Esophagus (tissue), 2 donors: ENCODE measurements around the gene LDLRAD4. TPM values are rescaled to one million over a fixed set of nuclear protein-coding genes. Genes with fewer than 3 reads are reported as not detected.
A peak's percentile ranks its signal among the peaks of the same experiment; 100 is the strongest.
"Not testable (repeated sequence)": the region's sequence is repeated elsewhere in the genome, so short reads cannot be mapped to it uniquely, and the experiment has no call there.

Source experiments
- H3K27ac ChIP-seq, 2 donors: one replicate each; pipeline ENCODE4 v1.5.1; 2013; ENCODE audit warnings: low read depth in 2 of 2, mild to moderate bottlenecking in 2 of 2, inconsistent platforms in 1 of 2, low read length in 1 of 2, moderate library complexity in 1 of 2
- H3K27me3 ChIP-seq, 2 donors: one replicate each; pipeline ENCODE4 v1.6.1; 2013; ENCODE audit warnings: low read length in 2 of 2, control low read depth in 1 of 2, mild to moderate bottlenecking in 1 of 2; ENCODE audit not compliant: insufficient read depth in 2 of 2, control insufficient read depth in 1 of 2
- H3K36me3 ChIP-seq, 2 donors: one replicate each; pipeline ENCODE4 v1.6.1; 2013; ENCODE audit warnings: low read length in 1 of 2; ENCODE audit not compliant: control insufficient read depth in 2 of 2, insufficient read depth in 2 of 2
- H3K4me1 ChIP-seq, 2 donors: one replicate each; pipeline ENCODE4 v1.6.1; 2013; ENCODE audit warnings: low read length in 1 of 2; ENCODE audit not compliant: control insufficient read depth in 2 of 2, insufficient read depth in 2 of 2
- H3K4me3 ChIP-seq, 2 donors: one replicate each; pipeline ENCODE4 v1.5.1; 2013; ENCODE audit warnings: low read length in 2 of 2, mild to moderate bottlenecking in 2 of 2, low read depth in 1 of 2, moderate library complexity in 1 of 2
- H3K9me3 ChIP-seq, 2 donors: one replicate each; pipeline ENCODE4 v1.6.1; 2013; ENCODE audit warnings: mild to moderate bottlenecking in 2 of 2, low read depth in 1 of 2, low read length in 1 of 2, moderate library complexity in 1 of 2; ENCODE audit not compliant: control insufficient read depth in 2 of 2, insufficient read depth in 1 of 2
- WGBS, 2 donors: extraction: QIAGEN DNeasy Blood & Tissue Kit; methylation state at CpG; one replicate each; pipeline ENCODE4 v1.1.7; 2013; 5-methylcytosine and 5-hydroxymethylcytosine counted together
- polyA plus RNA-seq, 2 donors: library from polyadenylated mRNA; stranded (reverse); fragments of 200-250 nt; gene quantifications; one replicate each; pipeline ENCODE4 v1.2.3, GENCODE V29; 2013
- donor health status: healthy with polysubstance abuse.
- donor health status: Bipolar disorder and iron deficiency.

Gene LDLRAD4
- polyA plus RNA-seq, 2 donors = 0.79 to 0.99 TPM

DNA sequence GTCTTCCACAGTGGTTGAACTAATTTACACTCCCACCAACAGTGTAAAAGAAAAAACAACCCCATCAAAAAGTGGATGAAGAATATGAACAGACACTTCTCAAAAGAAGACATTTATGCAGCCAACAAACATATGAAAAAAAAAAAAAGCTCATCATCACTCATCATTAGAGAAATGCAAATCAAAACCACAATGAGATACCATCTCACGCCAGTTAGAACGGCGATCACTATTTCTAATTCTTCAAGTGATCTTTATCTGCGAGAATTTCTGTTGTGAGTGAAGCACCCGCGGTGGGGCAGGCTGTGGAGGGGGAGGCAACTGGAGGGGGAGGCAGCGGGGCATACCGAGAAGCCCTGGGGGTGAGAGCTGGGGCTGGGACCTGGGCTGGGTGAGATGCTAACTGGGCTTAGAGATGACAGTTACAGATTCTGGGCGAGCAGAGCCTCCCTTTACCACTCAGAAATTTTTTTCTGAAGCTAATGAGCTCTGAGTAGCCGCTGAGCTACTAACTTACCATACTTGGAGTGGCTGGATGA is 389.5 kb downstream of the LDLRAD4 start:
- H3K4me1 ChIP-seq, H3K36me3 ChIP-seq, H3K9me3 ChIP-seq, H3K27ac ChIP-seq, H3K27me3 ChIP-seq, H3K4me3 ChIP-seq: not testable (repeated sequence)
- WGBS, 2 donors = 75 to 77% methylated on average over 10 of the region's 10 CpGs

DNA sequence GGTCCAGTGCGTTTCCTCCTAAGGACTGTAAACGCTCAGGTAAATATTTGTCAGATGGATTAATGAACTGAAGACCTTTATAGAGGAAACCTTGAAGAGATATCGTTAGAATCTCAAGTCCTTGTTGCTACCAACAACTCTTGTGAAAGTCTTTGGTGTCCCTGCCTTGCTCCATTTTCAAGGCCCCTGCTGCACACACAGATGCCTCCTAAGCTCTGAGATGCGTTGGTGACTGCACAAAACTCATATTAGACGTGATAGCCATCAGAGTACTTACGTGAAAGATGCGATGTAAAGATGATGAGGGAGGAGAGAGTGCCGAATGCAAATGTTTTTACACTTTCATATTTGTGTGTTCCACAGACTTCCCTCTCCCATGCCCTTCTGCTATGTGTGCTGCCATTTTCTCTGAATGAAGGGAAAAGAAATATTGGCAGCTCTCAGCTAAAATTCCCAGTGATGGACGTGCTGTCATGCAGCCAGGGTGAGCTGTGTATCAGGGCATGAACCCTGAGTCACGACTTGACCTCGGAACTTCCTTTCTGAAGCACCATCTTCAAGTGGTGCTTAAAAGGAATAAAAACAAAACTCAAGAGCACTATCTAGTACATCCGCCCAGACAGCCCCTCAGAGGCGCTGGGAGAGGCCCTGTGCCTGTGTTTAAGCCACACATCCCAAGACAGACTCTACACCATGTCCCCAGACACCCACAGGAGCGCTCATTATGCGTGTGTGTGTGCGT is 390.4 kb downstream of the LDLRAD4 start:
- H3K27ac ChIP-seq = no peak overlapping the region
- H3K36me3 ChIP-seq = no peaks in the 10 kb centered on the region
- peaks cover 0 to 4% of the 10 kb centered on the region in 2 donors for H3K4me1 ChIP-seq
- 70 to 74% methylated on average over 16 of the region's 16 CpGs for WGBS, 2 donors
- no peaks in the 10 kb centered on the region for H3K9me3 ChIP-seq
- H3K4me3 ChIP-seq = no peak overlapping the region
- H3K27me3 ChIP-seq = peaks cover 0 to 3% of the 10 kb centered on the region in 2 donors

GRCh38 chr18:13610555-13611141 is 392.1 kb downstream of the LDLRAD4 start:
- Histone ChIP-seq H3K27ac (peak overlapping the region; percentile 38 to 65), H3K4me3 (peak overlapping the region in 1 of 2 donors; percentile 39)
- 43 to 58% methylated on average over 11 of the region's 11 CpGs for WGBS, 2 donors

DNA sequence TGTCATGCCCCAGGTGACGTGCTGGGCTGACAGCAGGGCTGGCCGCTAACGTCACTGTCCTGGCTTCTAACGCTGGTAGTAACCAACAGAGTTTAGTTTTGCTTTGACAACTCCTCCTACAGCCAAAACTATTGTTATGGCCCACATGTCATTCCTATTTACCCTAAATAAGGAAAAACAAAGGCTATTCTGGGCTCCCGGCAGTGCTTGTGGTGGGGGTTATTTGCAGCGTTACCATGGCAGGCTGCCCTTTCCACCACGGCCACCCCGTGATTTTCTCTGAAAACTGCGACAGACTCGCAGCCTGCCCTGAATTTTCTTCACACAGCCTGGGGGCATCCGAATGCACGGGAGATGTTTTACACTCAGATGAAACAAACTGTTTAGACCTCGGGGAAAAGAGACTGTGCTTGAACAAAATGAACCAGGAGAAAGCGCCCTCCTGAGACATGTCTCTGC is 392.6 kb downstream of the LDLRAD4 start:
- Histone ChIP-seq H3K27ac (peak overlapping the region; percentile 38 to 65), H3K27me3 (peaks cover 0 to 3% of the 10 kb centered on the region in 2 donors), H3K4me1 (peaks cover 0 to 6% of the 10 kb centered on the region in 2 donors), H3K9me3 (no peaks in the 10 kb centered on the region), H3K4me3 (peak overlapping the region; percentile 9 to 39), H3K36me3 (no peaks in the 10 kb centered on the region)
- WGBS, 2 donors = 7 to 13% methylated on average over 14 of the region's 14 CpGs

More at GRCh38 chr18:13610555-13611141, 392.1 kb downstream of the LDLRAD4 start:
- H3K9me3 ChIP-seq = no peaks in the 10 kb centered on the region
- H3K4me1 ChIP-seq = peaks cover 0 to 6% of the 10 kb centered on the region in 2 donors
- H3K27me3 ChIP-seq = peaks cover 0 to 3% of the 10 kb centered on the region in 2 donors
- no peaks in the 10 kb centered on the region for H3K36me3 ChIP-seq

GRCh38 chr18:13611601-13612195 is 393.1 kb downstream of the LDLRAD4 start:
- 6 to 26% methylated on average over 19 to 24 of the region's 24 CpGs for WGBS, 2 donors
- peak overlapping the region; percentile 6 to 77 for H3K27ac ChIP-seq
- peak overlapping the region; percentile 22 to 39 for H3K4me3 ChIP-seq

DNA sequence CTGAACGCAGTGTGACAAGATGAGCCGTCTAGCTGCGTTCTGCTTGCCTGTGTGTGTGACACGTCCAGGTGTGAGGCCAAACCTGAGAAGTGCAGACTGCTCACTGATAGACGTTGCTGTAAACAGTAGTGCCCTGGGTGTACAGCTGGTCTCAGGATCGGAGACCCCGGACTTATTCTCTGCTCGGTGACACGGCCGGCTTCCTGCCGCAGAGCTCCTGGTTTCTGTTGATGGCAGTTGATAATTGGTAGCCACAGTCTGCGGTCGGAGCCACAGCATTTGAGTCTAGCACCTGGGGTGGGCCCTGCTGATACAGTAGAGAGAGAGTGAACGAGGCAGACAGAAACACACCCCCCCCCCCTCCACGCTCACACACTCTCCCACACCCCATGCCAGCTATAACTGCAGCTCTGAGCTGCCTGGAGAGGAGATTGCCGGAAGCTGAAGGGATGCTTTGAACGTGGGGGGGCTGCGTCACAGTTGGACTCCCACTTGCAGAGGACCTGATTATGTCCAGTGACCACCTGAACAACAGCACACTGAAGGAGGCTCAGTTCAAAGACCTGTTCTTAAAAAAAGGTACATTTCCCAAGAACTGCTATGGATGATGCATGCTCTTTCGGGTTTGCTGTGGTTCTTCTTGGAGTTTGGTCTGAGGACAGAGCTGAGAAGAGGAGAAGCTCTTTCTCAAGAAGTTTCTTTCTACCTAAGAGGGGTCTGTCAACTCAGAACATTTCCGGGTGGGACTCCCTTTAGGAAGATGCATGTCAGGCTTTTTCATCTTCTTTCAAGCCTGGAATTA is 393.8 kb downstream of the LDLRAD4 start:
- H3K9me3 ChIP-seq = no peaks in the 10 kb centered on the region
- H3K4me3 ChIP-seq = peak overlapping the region; percentile 22 to 39
- H3K4me1 ChIP-seq = peaks cover 4 to 6% of the 10 kb centered on the region in 2 donors
- H3K27me3 ChIP-seq = peaks cover 0 to 3% of the 10 kb centered on the region in 2 donors
- peak overlapping the region; percentile 6 to 77 for H3K27ac ChIP-seq
- 31 to 38% methylated on average over 20 of the region's 20 CpGs for WGBS, 2 donors
- H3K36me3 ChIP-seq = no peaks in the 10 kb centered on the region

More at GRCh38 chr18:13611601-13612195, 393.1 kb downstream of the LDLRAD4 start:
- Histone ChIP-seq H3K36me3 (no peaks in the 10 kb centered on the region), H3K27me3 (peaks cover 0 to 3% of the 10 kb centered on the region in 2 donors), H3K9me3 (no peaks in the 10 kb centered on the region), H3K4me1 (peaks cover 4 to 6% of the 10 kb centered on the region in 2 donors)

- no peak overlapping the region for H3K27ac ChIP-seq
- no peak overlapping the region for H3K4me3 ChIP-seq
- H3K36me3 ChIP-seq = no peaks in the 10 kb centered on the region
Observed at GRCh38 chr18:13613099-13613498, 394.5 kb downstream of the LDLRAD4 start.

DNA sequence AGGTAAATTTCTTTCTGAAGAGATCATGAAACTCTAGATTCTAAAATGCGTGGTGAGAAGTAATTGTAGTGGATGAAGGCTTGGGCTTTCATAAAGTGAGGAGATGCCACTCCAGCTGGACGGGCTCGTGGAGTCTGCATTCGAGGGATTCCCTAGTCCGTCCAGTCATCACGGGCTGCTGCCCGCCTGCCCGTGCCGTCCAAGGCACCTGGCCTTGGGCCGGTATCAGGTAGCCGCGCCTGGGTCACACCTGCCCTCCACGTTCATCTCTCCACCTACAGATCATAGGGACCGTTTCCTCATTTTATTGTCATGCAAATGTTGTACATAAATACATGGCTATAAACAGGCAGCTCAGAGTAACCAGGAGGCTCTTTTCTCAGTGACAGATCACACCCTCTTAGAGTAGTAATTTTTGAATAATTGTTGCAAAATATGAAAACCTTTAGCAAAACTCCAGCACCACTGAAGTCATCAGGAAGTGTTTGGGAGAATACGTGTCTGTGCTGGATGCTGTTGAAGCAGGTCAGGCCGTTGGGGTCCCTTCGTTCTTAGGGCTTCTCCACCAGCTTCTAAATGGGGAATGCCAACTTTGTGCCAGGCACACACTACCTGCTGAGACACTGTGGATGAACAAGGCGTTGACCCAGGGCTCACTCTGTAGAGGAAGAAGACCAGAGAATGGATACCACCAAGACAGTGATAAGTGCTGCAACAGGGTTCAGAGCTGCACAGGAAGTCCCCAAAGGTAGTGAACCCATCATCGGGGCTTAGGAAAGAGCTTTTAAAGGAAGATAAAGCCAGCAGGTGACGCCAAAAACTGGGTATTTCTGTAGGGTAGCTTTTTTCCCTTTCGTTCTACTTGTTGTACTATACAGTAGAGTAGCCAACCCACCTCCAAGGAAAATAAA is 395.3 kb downstream of the LDLRAD4 start:
- Histone ChIP-seq H3K36me3 (no peaks in the 10 kb centered on the region), H3K27me3 (peaks cover 0 to 3% of the 10 kb centered on the region in 2 donors), H3K4me3 (peak overlapping the region; percentile 11 to 17), H3K9me3 (no peaks in the 10 kb centered on the region), H3K27ac (no peak overlapping the region), H3K4me1 (peaks cover 4 to 6% of the 10 kb centered on the region in 2 donors)
- 76 to 81% methylated on average over 21 of the region's 21 CpGs for WGBS, 2 donors

More at GRCh38 chr18:13613099-13613498, 394.5 kb downstream of the LDLRAD4 start:
- no peaks in the 10 kb centered on the region for H3K9me3 ChIP-seq
- peaks cover 4 to 6% of the 10 kb centered on the region in 2 donors for H3K4me1 ChIP-seq
- peaks cover 0 to 3% of the 10 kb centered on the region in 2 donors for H3K27me3 ChIP-seq
